GM18499 (cell line): ENCODE results near the gene PLA2G4F.

Experiments used
- ATAC-seq: cut with Tn5 transposase; IDR thresholded peaks from one replicate; pipeline ENCODE4 v1.9.1; 2021; ENCODE audit warnings: moderate number of reproducible peaks; ENCODE audit not compliant: insufficient read depth, unreplicated experiment

The PLA2G4F gene

DNA sequence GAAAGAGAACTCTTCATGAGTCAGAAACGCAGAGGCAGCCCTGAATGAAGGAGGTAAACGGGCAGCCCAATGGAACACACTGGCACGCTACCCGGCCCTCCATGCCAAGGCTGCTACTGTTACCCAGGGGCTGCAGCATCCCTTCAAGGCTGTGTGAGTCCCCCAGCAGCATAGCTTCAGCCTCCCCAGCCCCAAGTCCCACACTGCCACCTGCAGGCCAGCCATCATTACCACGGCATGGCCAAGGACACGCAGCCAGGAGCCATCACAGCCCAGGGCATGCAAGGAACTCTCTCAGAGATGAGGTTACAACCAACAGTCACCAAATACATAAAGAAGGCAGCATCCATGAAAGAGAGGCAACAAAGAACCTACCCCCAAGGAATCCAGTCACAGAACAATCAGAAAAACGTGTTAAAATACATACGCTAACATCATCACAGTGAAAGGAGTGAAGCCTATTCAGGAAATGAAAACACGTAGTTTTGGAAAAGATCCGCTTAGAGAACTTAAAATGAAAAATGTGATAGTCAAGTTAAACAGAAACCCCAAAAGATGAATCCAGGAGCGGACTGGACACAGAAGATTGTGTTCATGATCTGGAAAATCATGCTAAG lies 22.4 kb downstream of the PLA2G4F start:
- ATAC-seq, result no peak

DNA sequence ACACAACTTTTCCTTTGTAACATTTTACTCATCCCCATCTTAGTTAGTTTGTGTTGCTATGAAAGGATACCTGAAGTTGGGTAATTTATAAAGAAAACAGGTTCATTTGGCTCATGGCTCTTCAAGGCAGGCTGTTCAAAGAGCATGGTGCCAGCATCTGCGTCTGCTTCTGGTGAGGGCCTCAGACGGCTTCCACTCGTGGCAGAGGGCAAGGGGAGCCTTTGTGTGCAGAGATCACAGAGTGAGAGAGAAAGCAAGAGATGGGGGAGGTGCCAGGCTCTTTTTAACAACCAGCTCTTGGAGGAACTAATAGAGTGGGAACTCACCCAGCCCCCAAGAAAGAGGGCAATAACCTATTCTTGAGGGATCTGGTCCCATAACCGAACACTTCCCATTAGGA lies 23.1 kb downstream of the PLA2G4F start:
- ATAC-seq, result no peak

DNA sequence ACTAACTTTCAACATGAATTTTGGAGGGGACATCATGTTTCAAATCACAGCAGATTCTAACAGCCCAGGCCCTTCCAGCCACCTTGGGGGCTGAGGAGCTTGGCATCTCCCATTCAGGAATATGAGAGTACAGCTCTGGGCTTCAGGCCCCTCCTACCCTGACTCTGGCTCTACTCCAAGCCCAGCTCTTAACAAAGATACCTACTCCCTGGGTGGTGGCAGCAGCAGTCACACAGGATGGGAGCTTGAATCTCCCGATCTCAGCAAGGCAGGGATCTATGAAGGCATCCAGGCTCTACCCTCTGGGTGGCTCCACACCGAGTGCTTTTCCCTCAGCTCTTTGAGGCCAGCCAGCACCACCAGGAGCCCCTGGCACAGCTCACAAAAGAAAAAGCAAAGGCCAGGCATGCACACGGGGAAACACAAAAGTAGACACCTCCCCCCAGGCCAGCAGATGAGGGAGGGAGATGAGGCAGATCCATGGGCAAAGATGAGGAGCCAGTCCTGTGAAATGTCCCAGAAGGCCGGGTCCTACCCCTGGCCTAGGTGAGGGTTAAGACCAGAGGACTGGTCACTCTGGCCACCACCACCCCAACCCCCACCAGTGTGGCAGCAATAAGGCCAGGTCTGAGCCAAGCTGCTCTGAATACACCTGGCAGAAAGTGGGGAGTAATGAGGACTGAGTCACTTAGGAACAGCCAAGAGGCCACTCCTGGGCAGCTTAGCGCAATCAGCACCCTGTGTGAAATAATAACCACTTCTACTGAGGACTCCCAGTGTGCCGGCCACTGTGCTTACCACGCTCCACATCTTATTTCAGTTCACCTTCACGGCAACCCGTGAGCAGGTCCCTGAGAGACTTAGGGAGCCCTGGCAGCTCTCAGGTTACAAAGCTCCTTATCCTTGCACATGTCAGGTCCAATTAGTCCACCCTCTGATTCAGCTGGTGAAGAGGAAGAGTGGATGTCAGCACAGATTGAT lies 24.3 kb downstream of the PLA2G4F start:
- no peak for ATAC-seq

DNA sequence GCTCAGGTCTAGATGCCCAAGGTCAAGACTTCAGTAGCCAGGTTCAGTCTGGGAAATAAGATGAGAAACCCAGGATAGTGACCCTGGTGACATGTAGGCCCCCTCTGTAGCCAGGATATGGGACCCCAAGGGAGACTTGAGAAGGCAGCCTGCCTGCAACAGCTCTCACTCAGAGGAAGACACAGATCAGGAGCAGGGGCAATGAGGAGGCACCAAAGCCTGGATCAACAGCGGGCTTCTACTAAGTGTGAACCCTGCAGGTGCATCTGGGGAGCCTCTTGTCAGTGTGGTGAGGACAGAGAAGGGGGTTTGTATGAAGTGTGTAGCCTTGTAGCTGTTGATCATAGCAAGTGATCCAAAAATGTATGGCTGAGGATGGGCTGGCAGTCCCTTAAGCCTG lies 25.4 kb downstream of the PLA2G4F start:
- no peak for ATAC-seq

DNA sequence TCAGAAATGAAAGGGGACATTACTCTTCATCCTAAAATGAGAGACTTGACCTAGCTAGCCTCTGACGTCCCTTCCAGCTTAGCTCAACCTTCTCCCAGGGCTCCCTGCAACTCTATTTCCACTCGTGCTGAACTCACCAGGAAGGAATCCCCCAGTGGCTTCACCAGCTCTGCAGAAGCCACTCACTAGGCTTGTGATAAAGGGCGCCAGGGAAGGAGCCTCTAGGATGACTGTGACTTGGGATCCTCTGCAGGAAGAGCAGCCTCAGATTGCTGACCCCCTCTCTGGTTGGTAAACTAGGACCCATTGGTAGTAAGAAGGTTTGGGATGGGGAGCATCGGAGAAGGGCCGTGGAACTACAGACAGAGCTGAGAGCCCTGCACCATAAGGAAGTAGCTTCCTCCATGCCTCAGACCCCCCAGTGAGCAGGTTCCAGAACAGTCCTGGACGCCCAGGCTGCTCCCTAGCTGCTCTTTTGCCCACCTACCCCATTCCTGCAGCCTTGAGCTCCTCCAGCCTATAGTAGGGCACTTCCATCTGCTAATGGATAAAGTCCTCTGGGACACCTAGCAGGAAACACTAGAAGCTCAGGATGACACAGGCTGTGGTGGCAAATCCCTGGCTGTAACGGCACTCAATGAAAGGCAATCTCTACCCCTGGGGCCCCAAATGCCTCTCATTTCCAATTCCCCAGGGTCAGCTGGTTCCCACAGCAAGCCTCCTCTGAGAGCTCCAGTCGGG lies 26.0 kb downstream of the PLA2G4F start:
- ATAC-seq, result no peak

DNA sequence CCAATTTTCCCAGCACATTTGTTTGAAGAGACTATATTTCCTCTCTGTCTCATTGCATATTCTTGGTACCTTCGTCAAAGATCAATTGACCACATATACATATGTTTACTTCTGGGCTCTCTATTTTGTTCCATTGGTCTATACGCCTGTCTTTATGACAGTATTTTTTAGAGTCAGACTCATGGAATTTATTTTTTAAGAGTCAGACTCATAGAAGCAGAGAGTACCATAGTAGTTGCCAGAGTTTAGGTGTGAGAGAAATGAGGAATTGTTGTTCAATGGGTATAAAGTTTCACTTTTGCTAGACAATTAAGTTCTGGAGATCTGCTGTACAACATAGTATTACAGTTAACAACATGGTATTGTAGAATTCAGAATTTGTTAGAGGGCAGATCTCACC lies 27.1 kb downstream of the PLA2G4F start:
- ATAC-seq, result no peak

DNA sequence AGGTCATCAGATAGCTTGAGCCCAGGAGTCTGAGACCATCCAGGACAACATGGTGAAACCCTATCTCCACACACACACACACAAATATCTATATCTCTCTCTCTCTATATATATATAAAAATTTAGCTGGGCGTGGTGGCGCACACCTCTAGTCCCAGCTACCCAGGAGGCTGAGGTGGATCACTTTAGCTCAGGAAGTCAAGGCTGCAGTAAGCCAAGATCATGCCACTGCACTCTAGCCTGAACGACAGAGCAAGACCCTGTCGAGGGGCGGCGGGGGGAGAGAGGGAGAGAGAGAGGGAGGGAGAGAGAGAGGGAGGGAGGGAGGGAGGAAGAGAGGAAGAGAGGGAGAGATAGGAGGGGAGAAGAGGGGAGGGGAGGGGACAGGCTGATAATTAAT lies 28.0 kb downstream of the PLA2G4F start:
- no peak for ATAC-seq

DNA sequence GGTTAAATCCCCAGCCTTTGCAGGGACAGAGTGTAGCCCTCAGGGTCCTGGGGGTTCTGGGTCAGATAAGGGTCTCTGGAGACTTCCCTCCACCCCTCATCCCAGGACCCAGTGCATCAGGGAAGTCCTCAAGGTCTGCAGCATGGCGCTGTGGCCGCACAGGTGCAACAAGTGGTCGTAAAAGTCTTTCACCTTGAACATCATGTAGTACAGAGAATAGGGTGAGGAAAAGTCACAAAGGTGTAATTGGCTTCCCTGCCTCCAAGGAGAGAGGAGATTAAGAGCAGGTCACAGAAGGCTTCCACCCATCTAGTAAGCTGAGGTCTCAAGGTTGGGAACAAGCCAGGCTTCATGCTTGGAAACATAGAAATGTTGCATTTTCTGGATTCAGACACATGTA lies 32.9 kb downstream of the PLA2G4F start:
- no peak for ATAC-seq

DNA sequence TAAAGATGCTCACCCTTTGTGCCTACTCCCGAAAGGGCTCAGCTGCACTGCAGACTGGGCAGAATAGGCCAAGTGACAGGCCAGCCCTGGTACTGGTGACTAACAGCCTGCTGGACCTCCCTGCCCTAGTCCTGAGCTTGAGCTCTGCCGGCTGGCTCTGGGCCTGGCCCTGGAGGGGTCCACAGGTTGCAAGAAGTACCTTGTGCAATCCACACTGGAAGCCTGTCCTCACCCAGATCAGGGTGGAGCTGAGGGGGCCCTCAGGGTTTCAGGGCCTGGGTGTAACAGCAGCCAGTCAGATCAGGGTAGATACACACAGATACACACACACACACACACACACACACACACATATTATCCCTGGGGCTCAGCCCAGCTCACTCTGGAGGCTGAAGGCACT lies 34.8 kb downstream of the PLA2G4F start:
- no peak for ATAC-seq

DNA sequence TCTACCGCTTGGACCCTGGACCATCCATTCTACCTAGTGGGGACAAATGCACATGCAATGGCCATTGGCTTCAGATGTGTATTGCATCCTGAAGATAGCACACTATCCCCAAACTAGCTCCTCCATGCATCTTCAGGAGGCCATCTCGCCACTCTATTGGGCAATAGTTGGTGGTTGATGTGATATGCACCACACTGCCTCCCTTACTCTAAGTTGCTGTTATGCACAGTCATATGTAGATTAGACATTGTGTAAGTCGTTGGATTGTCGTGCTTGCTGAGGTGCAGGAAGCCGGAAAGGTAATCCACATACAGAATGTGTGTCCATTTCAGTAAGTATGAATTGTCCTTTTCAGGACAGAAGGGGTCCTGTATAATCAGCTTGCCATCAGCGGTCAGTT lies 35.4 kb downstream of the PLA2G4F start:
- no peak for ATAC-seq

DNA sequence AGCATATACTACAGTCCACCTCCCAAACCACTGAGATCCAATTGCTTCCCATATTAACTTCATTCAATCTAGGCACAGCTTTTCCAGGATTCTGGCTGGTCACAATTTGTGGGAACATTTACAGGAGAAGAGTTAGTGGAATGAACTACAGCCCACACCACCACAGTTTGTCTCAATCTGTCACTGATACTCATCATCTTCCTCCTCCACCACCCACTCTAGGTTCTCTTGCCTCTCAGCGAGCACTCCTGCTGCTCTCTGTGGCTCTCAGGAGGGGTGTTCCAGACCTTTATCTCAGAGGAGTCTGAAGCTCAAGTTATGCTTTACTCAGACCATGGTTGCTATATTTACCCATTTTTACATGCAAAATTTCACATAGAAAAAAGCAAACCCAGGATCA lies 36.2 kb downstream of the PLA2G4F start:
- no peak for ATAC-seq

DNA sequence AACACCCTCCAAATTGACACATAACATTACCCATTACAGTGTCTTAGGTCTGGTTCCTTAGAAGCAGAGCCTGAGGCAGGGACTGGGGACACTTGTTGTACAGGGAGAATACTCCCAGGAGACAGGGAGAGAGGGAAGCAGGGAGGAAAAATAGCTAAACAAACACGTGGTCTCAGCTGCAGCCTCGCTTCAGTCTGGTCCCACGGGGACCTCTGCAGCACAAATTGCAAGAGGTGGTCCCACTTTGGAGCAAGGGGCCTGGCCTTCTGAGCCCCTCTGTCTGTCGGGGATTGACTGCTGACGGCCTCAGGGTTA lies 37.0 kb downstream of the PLA2G4F start:
- no peak for ATAC-seq

DNA sequence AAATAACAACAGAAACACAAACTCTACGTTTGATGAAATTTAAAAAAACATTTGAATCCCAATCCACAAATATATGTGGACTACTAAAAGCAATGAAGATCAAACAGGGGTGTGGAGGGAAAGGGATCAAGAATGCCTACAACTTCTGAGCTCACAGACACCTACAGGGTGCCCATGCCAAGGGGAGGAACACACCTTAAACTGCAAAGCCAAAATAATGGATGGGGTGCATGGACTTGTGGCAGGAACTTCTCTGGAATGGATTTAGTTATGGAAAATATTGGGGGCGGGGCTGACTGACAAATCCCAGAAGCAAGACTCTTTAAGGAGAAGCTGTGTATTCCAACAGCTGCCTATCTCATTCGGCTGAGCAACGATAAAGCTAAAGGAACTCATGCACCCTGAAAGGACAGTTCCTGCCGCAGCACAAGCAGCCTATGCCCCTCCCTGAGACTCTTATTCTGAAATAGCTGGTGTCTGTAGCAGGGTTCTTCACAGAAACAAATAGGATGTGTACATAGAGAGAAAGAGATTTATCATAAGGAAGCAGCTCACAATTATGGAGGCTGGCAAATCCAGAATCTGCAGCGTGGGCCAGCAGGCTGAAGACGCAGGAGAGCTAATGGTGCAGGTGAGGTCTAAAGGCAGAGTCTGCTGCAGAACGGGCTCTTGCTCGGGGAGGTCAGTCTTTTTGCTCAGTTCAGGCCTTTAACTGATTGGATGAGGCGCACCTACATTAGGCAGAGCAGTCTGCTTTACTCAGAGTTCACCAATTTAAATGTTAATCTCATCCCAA lies 37.6 kb downstream of the PLA2G4F start:
- ATAC-seq, result no peak

DNA sequence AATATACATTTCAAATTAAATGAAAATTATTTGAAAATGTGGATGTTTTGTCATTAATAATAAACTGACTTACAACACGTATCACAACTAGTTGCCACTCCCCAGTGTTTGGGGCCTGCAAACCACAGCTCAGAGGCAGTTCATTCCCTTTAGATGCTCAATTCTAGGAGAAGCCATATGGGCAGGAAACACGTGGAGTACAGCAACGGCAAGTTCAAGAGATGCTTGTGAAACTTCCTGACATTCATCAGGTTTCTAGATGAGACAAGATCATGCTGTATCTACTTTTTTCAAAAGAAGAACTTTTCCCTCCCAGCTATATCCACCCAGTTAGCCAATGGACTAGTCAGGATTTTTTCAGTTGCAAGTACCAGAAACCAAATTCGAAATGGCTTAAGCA lies 44.5 kb downstream of the PLA2G4F start:
- no peak for ATAC-seq

DNA sequence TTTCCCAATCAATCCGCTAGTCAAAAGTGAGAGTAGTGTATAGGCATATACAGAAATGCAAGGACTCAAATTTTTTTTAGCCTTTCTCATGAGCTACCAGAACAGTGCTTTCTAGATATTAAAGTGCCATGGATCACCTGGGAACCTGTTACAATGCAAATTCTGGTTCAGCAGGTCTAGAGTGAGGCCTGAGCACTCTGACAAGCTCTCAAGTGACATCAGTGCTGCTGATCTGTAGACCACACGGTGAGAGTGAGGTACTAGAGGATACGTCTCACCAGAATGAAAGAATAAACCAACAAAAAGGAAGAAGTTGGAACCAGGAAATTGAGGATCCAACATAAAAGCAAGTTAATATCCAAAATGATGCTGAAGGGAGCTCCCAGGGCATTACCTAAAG lies 46.1 kb downstream of the PLA2G4F start:
- ATAC-seq, result no peak

DNA sequence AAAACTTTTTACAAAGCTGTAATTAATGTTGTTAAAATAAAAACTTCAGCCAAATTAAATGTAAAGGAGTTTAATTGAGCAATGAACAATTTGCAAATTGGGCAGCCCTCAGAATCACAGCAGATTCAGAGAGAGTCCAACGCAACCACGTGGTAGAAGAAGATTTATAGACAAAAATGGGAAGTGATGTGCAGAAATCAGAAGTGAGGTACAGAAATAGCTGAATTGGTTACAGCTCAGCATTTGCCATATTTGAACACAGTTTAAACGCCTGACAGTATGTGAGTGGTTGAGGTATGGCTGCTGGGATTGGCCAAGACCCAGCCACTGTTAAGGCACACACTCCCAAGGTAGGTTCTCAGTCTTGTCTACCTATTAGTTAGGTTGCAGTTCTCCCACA lies 47.6 kb downstream of the PLA2G4F start:
- ATAC-seq, result no peak

DNA sequence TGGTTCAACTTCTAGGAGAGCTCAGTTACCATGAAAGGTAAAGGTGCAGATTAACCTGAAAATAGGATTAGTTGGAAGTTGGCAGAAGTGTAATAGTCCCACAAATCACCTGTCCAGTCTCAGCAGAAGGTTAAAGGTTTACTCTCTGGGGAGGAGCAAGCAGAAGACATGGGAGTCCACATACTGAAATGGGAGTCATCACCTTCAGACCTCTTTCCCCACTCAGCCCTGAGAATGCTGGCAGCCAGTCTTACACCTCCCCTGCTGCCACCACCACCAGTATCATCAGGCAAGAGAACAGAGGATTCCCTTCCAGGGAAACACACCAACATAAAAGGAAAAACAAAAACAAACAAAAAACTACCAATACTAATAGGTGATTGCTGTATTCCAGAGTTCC lies 48.2 kb downstream of the PLA2G4F start:
- no peak for ATAC-seq

DNA sequence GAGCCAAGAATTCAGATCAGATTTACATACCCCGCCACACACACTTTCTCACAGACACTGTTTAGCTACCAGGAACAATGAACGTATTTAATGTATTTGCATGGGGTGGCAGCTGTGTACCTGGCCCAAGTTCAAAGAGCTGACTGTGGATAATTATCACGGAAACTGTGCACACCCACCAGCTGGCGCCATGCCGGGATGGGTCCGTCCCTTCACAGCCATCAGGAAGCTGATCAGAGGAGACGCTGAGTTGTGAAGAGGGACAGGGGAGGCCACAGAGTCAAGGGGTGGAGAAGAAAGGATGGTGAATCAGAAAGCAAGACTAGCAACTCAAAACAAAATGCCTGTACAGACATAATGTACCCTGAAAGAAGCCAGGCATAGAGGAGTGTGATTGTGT lies 49.0 kb downstream of the PLA2G4F start:
- ATAC-seq, result no peak

DNA sequence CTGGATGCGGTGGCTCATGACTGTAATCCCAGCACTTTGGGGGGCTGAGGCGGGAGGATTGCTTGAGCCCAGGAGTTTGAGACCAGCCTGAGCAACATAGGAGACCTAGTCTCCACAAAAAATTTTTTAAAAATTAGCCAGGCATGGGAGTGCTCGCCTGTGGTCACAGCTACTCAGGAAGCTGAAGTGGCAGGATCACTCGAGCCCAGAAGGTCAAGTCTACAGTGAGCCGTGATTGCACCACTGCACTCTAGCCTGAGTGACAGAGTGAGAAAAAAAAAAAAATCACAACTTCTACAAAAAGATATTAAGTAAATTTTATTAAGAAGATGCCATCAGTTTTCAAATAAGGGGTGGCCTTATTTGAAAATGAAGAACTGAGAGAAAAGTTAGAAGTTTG lies 50.1 kb downstream of the PLA2G4F start:
- ATAC-seq, result no peak

DNA sequence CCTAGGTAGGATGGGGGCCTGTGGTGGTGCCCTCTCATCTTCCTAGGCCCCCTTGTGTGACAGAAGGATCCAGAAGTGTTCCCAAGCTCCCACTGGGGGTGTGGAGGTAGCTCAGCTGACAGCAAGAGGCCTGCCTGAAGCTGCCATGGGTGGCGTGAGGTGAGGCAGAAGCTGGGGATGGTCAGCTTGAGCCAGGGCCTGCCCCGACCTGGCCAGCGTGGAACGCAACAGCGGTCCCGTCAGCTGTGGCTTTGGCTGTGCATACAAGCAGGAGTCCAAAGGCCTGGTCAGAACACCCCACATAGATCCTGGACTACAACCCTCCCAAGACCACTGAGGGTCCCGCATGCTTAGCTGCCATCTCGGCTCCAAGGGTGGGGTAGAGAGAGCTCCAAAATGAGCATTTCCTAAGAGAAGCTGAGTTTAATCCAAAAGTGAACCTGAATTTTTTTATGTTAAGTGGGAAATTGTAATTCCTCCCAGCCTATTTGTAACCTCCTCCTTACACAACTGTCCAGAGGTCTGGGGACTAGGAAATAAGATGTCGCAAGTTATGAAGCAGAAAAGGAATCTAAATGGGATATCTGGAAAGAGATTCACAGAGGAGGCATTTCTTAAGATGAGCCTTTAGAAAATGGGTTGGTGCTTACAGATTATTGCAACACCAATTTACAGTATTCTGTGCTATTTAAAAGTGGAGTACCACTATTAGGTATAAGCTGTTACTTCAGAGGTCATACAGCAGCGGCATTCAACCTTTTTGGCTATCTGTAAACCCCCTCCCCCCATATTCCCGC lies 52.1 kb downstream of the PLA2G4F start:
- no peak for ATAC-seq
